ENCODE measurements around the gene ADK.

The ADK gene

GRCh38 chr10:74153676-74154075 is 2.7 kb downstream of the ADK start:
- no peak overlapping the region; the same call in 1 of the 2 replicates for H3K4me3 ChIP-seq (ENCODE audit: low read depth, low read length)
- DNase-seq (ENCODE audit: low read depth) = no peak
- no peak for TF ChIP-seq CTCF (IDR thresholded peaks at IDR 0.05; ENCODE audit: low read depth, low read length, missing control alignments)

DNA sequence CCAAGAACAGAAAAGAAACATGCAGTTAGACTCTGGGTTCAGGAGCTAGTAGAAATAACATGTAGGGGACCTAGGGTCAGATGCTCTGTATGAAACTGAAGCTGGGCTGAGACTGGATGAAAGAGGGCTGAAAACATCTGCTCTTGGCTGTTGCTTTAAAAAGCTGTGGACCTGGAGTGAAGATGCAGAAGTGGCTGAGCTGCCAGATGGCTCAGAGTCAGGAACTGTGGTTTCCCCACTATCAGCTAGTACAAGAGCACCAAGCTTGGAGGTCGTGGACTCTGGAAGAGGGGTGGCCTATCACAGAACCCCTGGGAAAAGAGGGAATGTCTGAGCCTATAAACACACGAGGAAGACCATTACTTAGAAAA is 5.9 kb downstream of the ADK start:
- TF ChIP-seq CTCF (IDR thresholded peaks at IDR 0.05; ENCODE audit: low read depth, low read length, missing control alignments) = no peak
- no peak overlapping the region for H3K4me3 ChIP-seq (ENCODE audit: low read depth, low read length)
- no peak for DNase-seq (ENCODE audit: low read depth)

DNA sequence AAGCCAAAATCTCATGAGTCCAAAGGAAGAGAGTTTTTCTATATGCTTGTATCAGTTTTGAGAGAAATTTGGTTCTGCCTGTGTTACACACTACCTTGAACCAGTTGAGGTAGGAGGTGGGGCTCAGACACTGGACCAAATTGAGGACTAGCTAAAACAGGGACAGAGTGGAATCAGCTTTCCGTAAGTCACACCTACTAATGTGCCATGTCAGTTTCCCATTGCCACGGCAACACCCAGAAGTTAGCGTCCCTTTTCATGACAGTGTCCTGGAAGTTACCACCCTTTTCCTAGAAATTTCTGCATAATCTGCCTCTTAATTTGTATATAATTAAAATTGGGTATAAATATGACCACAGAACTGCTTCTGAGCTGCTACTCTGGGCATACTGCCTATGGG is 9.0 kb downstream of the ADK start:
- no peak for TF ChIP-seq CTCF (IDR thresholded peaks at IDR 0.05; ENCODE audit: low read depth, low read length, missing control alignments)
- DNase-seq (ENCODE audit: low read depth) = no peak
- H3K4me3 ChIP-seq (ENCODE audit: low read depth, low read length) = no peak overlapping the region

GRCh38 chr10:74163319-74164068 is 12.5 kb downstream of the ADK start:
- no peak overlapping the region for H3K4me3 ChIP-seq (ENCODE audit: low read depth, low read length)
- DNase-seq (ENCODE audit: low read depth) = no peak
- TF ChIP-seq CTCF (IDR thresholded peaks at IDR 0.05; ENCODE audit: low read depth, low read length, missing control alignments) = no peak

GRCh38 chr10:74164716-74165529 is 13.9 kb downstream of the ADK start:
- TF ChIP-seq CTCF (IDR thresholded peaks at IDR 0.05; ENCODE audit: low read depth, low read length, missing control alignments) = no peak
- no peak for DNase-seq (ENCODE audit: low read depth)
- no peak overlapping the region; the same call in 1 of the 2 replicates for H3K4me3 ChIP-seq (ENCODE audit: low read depth, low read length)

- no peak overlapping the region for H3K4me3 ChIP-seq (ENCODE audit: low read depth, low read length)
- TF ChIP-seq CTCF (IDR thresholded peaks at IDR 0.05; ENCODE audit: low read depth, low read length, missing control alignments) = no peak
- no peak for DNase-seq (ENCODE audit: low read depth)
Measured at GRCh38 chr10:74165530-74165901, 14.5 kb downstream of the ADK start.

Measured in GM12864 (cell line).